KMS-11 (cell line): ENCODE data around the gene KRT72.

Experiments
- H2AFZ ChIP-seq: fragments of 200-600 bp; sonication (generic); 2 replicates; pipeline ENCODE4 v1.6.1; 2016; ENCODE audit warnings: antibody characterized with exemption, mixed run types, low read depth
- H3K27ac ChIP-seq: fragments of 200-600 bp; sonication (generic); 2 replicates; pipeline ENCODE4 v1.6.1; 2016; ENCODE audit warnings: mild to moderate bottlenecking, mixed run types
- H3K27me3 ChIP-seq: fragments of 200-600 bp; sonication (generic); 2 replicates; pipeline ENCODE4 v1.6.1; 2017; ENCODE audit warnings: mild to moderate bottlenecking, low read depth, mixed run types, moderate library complexity; ENCODE audit not compliant: insufficient read depth
- H3K36me3 ChIP-seq: fragments of 200-600 bp; sonication (generic); 2 replicates; pipeline ENCODE4 v1.6.1; 2017; ENCODE audit warnings: mild to moderate bottlenecking, mixed run types; ENCODE audit not compliant: insufficient read depth
- H3K4me1 ChIP-seq: fragments of 200-600 bp; sonication (generic); 2 replicates; pipeline ENCODE4 v1.6.1; 2016; ENCODE audit warnings: mild to moderate bottlenecking, low read depth, mixed run types; ENCODE audit not compliant: poor library complexity, severe bottlenecking
- H3K4me2 ChIP-seq: fragments of 200-600 bp; sonication (generic); 2 replicates; pipeline ENCODE4 v1.7.0; 2016; ENCODE audit warnings: mild to moderate bottlenecking, mixed run types
- H3K4me3 ChIP-seq: fragments of 200-600 bp; sonication (generic); IDR thresholded peaks from 2 replicates; pipeline ENCODE4 v1.6.1; 2017; ENCODE audit warnings: low read depth, low read length, mixed read lengths; ENCODE audit not compliant: insufficient read depth
- H3K79me2 ChIP-seq: fragments of 200-600 bp; sonication (generic); 2 replicates; pipeline ENCODE4 v1.6.1; 2016; ENCODE audit warnings: low read depth, mixed run types; ENCODE audit not compliant: insufficient read depth
- H3K9ac ChIP-seq: fragments of 200-600 bp; sonication (generic); 2 replicates; pipeline ENCODE4 v1.6.1; 2016; ENCODE audit warnings: mild to moderate bottlenecking, mixed run types
- H4K20me1 ChIP-seq: fragments of 200-600 bp; sonication (generic); 2 replicates; pipeline ENCODE4 v1.6.1; 2016; ENCODE audit warnings: mild to moderate bottlenecking, mixed run types; ENCODE audit not compliant: insufficient read depth
- CTCF ChIP-seq: fragments of 200-600 bp; sonication (generic); conservative IDR thresholded peaks from 2 replicates; pipeline ENCODE4 v1.6.1; 2017; ENCODE audit warnings: low read depth, mild to moderate bottlenecking, antibody characterized with exemption, low read length, moderate library complexity, mixed read lengths

Gene KRT72

GRCh38 chr12:52602552-52602951 lies 1.3 kb upstream of the KRT72 start:
- Histone ChIP-seq H3K4me3 (no peak overlapping the region), H3K27ac (no peak overlapping the region), H3K4me1 (no peaks in the 10 kb centered on the region), H2AFZ (no peak overlapping the region), H3K27me3 (peaks cover 9% of the 10 kb centered on the region; the same call in 1 of the 2 replicates), H3K79me2 (no peaks in the 10 kb centered on the region), H3K36me3 (no peaks in the 10 kb centered on the region), H3K9ac (no peak overlapping the region), H4K20me1 (no peaks in the 10 kb centered on the region), H3K4me2 (no peak overlapping the region)
- TF ChIP-seq CTCF = no peak

GRCh38 chr12:52601671-52602070 lies 408 bp upstream of the KRT72 start:
- Histone ChIP-seq H3K36me3 (no peaks in the 10 kb centered on the region), H2AFZ (no peak overlapping the region), H3K4me3 (no peak overlapping the region), H3K79me2 (no peaks in the 10 kb centered on the region), H3K27me3 (peaks cover 9% of the 10 kb centered on the region; the same call in 1 of the 2 replicates), H3K4me2 (no peak overlapping the region), H3K9ac (no peak overlapping the region), H4K20me1 (no peaks in the 10 kb centered on the region), H3K4me1 (no peaks in the 10 kb centered on the region), H3K27ac (no peak overlapping the region)
- TF ChIP-seq CTCF = no peak

GRCh38 chr12:52600475-52600874 lies 788 bp downstream of the KRT72 start:
- no peaks in the 10 kb centered on the region for H3K4me1 ChIP-seq
- peaks cover 9% of the 10 kb centered on the region; the same call in 1 of the 2 replicates for H3K27me3 ChIP-seq
- H4K20me1 ChIP-seq = no peaks in the 10 kb centered on the region
- no peak overlapping the region for H2AFZ ChIP-seq
- H3K36me3 ChIP-seq = no peaks in the 10 kb centered on the region
- H3K4me3 ChIP-seq = no peak overlapping the region
- no peak overlapping the region for H3K27ac ChIP-seq
- H3K4me2 ChIP-seq = no peak overlapping the region
- TF ChIP-seq CTCF = no peak
- no peaks in the 10 kb centered on the region for H3K79me2 ChIP-seq
- no peak overlapping the region for H3K9ac ChIP-seq

- no peak for TF ChIP-seq CTCF
- H3K36me3 ChIP-seq = no peaks in the 10 kb centered on the region
- no peaks in the 10 kb centered on the region for H3K4me1 ChIP-seq
- peaks cover 9% of the 10 kb centered on the region; the same call in 1 of the 2 replicates for H3K27me3 ChIP-seq
- no peak overlapping the region for H3K4me3 ChIP-seq
- no peak overlapping the region for H3K9ac ChIP-seq
- H2AFZ ChIP-seq = no peak overlapping the region
- H3K4me2 ChIP-seq = no peak overlapping the region
- H3K27ac ChIP-seq = no peak overlapping the region
- no peaks in the 10 kb centered on the region for H4K20me1 ChIP-seq
- H3K79me2 ChIP-seq = no peaks in the 10 kb centered on the region
These were observed 1.2 kb downstream of the KRT72 start for GRCh38 chr12:52600071-52600470.
